Activated naive CD4-positive, alpha-beta T cell treated with anti-CD3 and anti-CD28 coated beads, Interleukin-2, amount 50 U/mL, for 24 hours (primary cell): ENCODE measurements around the gene SMC1B.

Experiments
- H3K27ac Mint-ChIP-seq: one replicate; pipeline ENCODE4 v1.8.0; 2021; ENCODE audit warnings: mild to moderate bottlenecking, mixed read lengths
- H3K27me3 Mint-ChIP-seq: one replicate; pipeline ENCODE4 v1.8.0; 2021; ENCODE audit warnings: mixed read lengths
- H3K36me3 Mint-ChIP-seq: one replicate; pipeline ENCODE4 v1.8.0; 2021; ENCODE audit warnings: mixed read lengths
- H3K4me1 Mint-ChIP-seq: one replicate; pipeline ENCODE4 v1.8.0; 2021; ENCODE audit warnings: mixed read lengths
- H3K4me3 Mint-ChIP-seq: one replicate; pipeline ENCODE4 v1.8.0; 2021; ENCODE audit warnings: mild to moderate bottlenecking, mixed read lengths
- H3K9me3 Mint-ChIP-seq: one replicate; pipeline ENCODE4 v1.8.0; 2021; ENCODE audit warnings: mixed read lengths

Gene SMC1B

GRCh38 chr22:45349916-45350315, 63.5 kb downstream of the SMC1B start:
- H3K27ac Mint-ChIP-seq: no peak overlapping the region
- peaks cover 21% of the 10 kb centered on the region for H3K4me1 Mint-ChIP-seq
- H3K36me3 Mint-ChIP-seq: peaks cover 4% of the 10 kb centered on the region
- no peaks in the 10 kb centered on the region for H3K9me3 Mint-ChIP-seq
- no peak overlapping the region for H3K4me3 Mint-ChIP-seq
- H3K27me3 Mint-ChIP-seq: no peaks in the 10 kb centered on the region

- peaks cover 13% of the 10 kb centered on the region for H3K36me3 Mint-ChIP-seq
- H3K9me3 Mint-ChIP-seq: no peaks in the 10 kb centered on the region
- peak overlapping the region; percentile 41 for H3K27ac Mint-ChIP-seq
- H3K27me3 Mint-ChIP-seq: no peaks in the 10 kb centered on the region
- no peak overlapping the region for H3K4me3 Mint-ChIP-seq
- peaks cover 25% of the 10 kb centered on the region for H3K4me1 Mint-ChIP-seq
These were observed 69.1 kb downstream of the SMC1B start for GRCh38 chr22:45344334-45344733.

GRCh38 chr22:45343143-45343542, 70.3 kb downstream of the SMC1B start:
- Mint-ChIP-seq H3K4me3 (no peak overlapping the region), H3K27me3 (no peaks in the 10 kb centered on the region), H3K36me3 (peaks cover 16% of the 10 kb centered on the region), H3K4me1 (peaks cover 25% of the 10 kb centered on the region), H3K27ac (peak overlapping the region; percentile 27), H3K9me3 (no peaks in the 10 kb centered on the region)

GRCh38 chr22:45341498-45341897, 71.9 kb downstream of the SMC1B start:
- no peaks in the 10 kb centered on the region for H3K27me3 Mint-ChIP-seq

GRCh38 chr22:45340323-45340722, 73.1 kb downstream of the SMC1B start:
- peak overlapping the region; percentile 46 for H3K27ac Mint-ChIP-seq

More at GRCh38 chr22:45341498-45341897, 71.9 kb downstream of the SMC1B start:
- H3K4me3 Mint-ChIP-seq: peak overlapping the region; percentile 42
- H3K9me3 Mint-ChIP-seq: no peaks in the 10 kb centered on the region
- peaks cover 20% of the 10 kb centered on the region for H3K36me3 Mint-ChIP-seq
- H3K27ac Mint-ChIP-seq: peak overlapping the region; percentile 90
- H3K4me1 Mint-ChIP-seq: peaks cover 32% of the 10 kb centered on the region

GRCh38 chr22:45338795-45339194, 74.6 kb downstream of the SMC1B start:
- no peaks in the 10 kb centered on the region for H3K27me3 Mint-ChIP-seq
- H3K4me3 Mint-ChIP-seq: no peak overlapping the region
- H3K36me3 Mint-ChIP-seq: peaks cover 24% of the 10 kb centered on the region
- H3K27ac Mint-ChIP-seq: no peak overlapping the region
- peaks cover 32% of the 10 kb centered on the region for H3K4me1 Mint-ChIP-seq
- H3K9me3 Mint-ChIP-seq: no peaks in the 10 kb centered on the region

More at GRCh38 chr22:45340323-45340722, 73.1 kb downstream of the SMC1B start:
- Mint-ChIP-seq H3K4me3 (peak overlapping the region; percentile 66), H3K36me3 (peaks cover 26% of the 10 kb centered on the region), H3K9me3 (no peaks in the 10 kb centered on the region), H3K27me3 (no peaks in the 10 kb centered on the region), H3K4me1 (peaks cover 32% of the 10 kb centered on the region)

GRCh38 chr22:45337536-45337935, 75.9 kb downstream of the SMC1B start:
- Mint-ChIP-seq H3K36me3 (peaks cover 27% of the 10 kb centered on the region), H3K27me3 (no peaks in the 10 kb centered on the region), H3K4me1 (peaks cover 32% of the 10 kb centered on the region), H3K9me3 (no peaks in the 10 kb centered on the region), H3K4me3 (no peak overlapping the region), H3K27ac (peak overlapping the region; percentile 89)

- H3K4me3 Mint-ChIP-seq: no peak overlapping the region
- no peaks in the 10 kb centered on the region for H3K9me3 Mint-ChIP-seq
- H3K4me1 Mint-ChIP-seq: peaks cover 28% of the 10 kb centered on the region
- H3K27me3 Mint-ChIP-seq: no peaks in the 10 kb centered on the region
- peaks cover 27% of the 10 kb centered on the region for H3K36me3 Mint-ChIP-seq
- peak overlapping the region; percentile 89 for H3K27ac Mint-ChIP-seq
These were observed 76.4 kb downstream of the SMC1B start for GRCh38 chr22:45336971-45337431.

- H3K27me3 Mint-ChIP-seq: no peaks in the 10 kb centered on the region
- peaks cover 24% of the 10 kb centered on the region for H3K36me3 Mint-ChIP-seq
- H3K4me3 Mint-ChIP-seq: no peak overlapping the region
- no peaks in the 10 kb centered on the region for H3K9me3 Mint-ChIP-seq
- H3K4me1 Mint-ChIP-seq: peaks cover 18% of the 10 kb centered on the region
- H3K27ac Mint-ChIP-seq: no peak overlapping the region
These were observed 77.4 kb downstream of the SMC1B start for GRCh38 chr22:45335854-45336522.

GRCh38 chr22:45335021-45335818, 78.2 kb downstream of the SMC1B start:
- H3K4me3 Mint-ChIP-seq: no peak overlapping the region
- peaks cover 11% of the 10 kb centered on the region for H3K4me1 Mint-ChIP-seq
- H3K27ac Mint-ChIP-seq: no peak overlapping the region
- H3K27me3 Mint-ChIP-seq: no peaks in the 10 kb centered on the region
- no peaks in the 10 kb centered on the region for H3K9me3 Mint-ChIP-seq
- peaks cover 21% of the 10 kb centered on the region for H3K36me3 Mint-ChIP-seq

GRCh38 chr22:45334528-45334927, 78.9 kb downstream of the SMC1B start:
- Mint-ChIP-seq H3K36me3 (peaks cover 21% of the 10 kb centered on the region), H3K4me3 (no peak overlapping the region), H3K27ac (no peak overlapping the region), H3K9me3 (no peaks in the 10 kb centered on the region), H3K27me3 (no peaks in the 10 kb centered on the region), H3K4me1 (peaks cover 7% of the 10 kb centered on the region)

GRCh38 chr22:45334068-45334467, 79.3 kb downstream of the SMC1B start:
- no peak overlapping the region for H3K27ac Mint-ChIP-seq
- no peak overlapping the region for H3K4me3 Mint-ChIP-seq
- H3K9me3 Mint-ChIP-seq: no peaks in the 10 kb centered on the region
- H3K27me3 Mint-ChIP-seq: no peaks in the 10 kb centered on the region
- H3K36me3 Mint-ChIP-seq: peaks cover 21% of the 10 kb centered on the region
- H3K4me1 Mint-ChIP-seq: peaks cover 7% of the 10 kb centered on the region

GRCh38 chr22:45332001-45332400, 81.4 kb downstream of the SMC1B start:
- Mint-ChIP-seq H3K27me3 (no peaks in the 10 kb centered on the region), H3K4me3 (no peak overlapping the region), H3K4me1 (peaks cover 4% of the 10 kb centered on the region), H3K9me3 (no peaks in the 10 kb centered on the region), H3K27ac (no peak overlapping the region), H3K36me3 (peaks cover 17% of the 10 kb centered on the region)

- Mint-ChIP-seq H3K4me1 (no peaks in the 10 kb centered on the region), H3K36me3 (peaks cover 13% of the 10 kb centered on the region), H3K4me3 (no peak overlapping the region), H3K9me3 (no peaks in the 10 kb centered on the region), H3K27ac (no peak overlapping the region), H3K27me3 (no peaks in the 10 kb centered on the region)
These were observed 81.9 kb downstream of the SMC1B start for GRCh38 chr22:45331486-45331885.

- H3K4me3 Mint-ChIP-seq: no peak overlapping the region
- peaks cover 2% of the 10 kb centered on the region for H3K4me1 Mint-ChIP-seq
- no peaks in the 10 kb centered on the region for H3K9me3 Mint-ChIP-seq
- H3K27ac Mint-ChIP-seq: no peak overlapping the region
- H3K27me3 Mint-ChIP-seq: no peaks in the 10 kb centered on the region
- peaks cover 10% of the 10 kb centered on the region for H3K36me3 Mint-ChIP-seq
These were observed 82.9 kb downstream of the SMC1B start for GRCh38 chr22:45330548-45330947.

GRCh38 chr22:45329530-45329936, 83.9 kb downstream of the SMC1B start:
- Mint-ChIP-seq H3K27ac (no peak overlapping the region), H3K4me3 (no peak overlapping the region), H3K27me3 (no peaks in the 10 kb centered on the region), H3K9me3 (no peaks in the 10 kb centered on the region), H3K36me3 (peaks cover 11% of the 10 kb centered on the region), H3K4me1 (peaks cover 9% of the 10 kb centered on the region)
